Prostate gland (tissue), 2 donors: ENCODE data around the gene NGEF.

Source experiments
- CTCF ChIP-seq, 4 experiments: fragments of 200-600 bp in 2 of 4; fragments of 450-650 bp in 2 of 4; sonication (generic) in 2 of 4; IDR thresholded peaks; 1 replicate in 3 of 4; 2 replicates in 1 of 4; pipeline ENCODE4 v1.5.1; 2016 to 2019; ENCODE audit warnings: antibody characterized with exemption in 4 of 4, mild to moderate bottlenecking in 2 of 4, moderate library complexity in 2 of 4
- POLR2AphosphoS5 ChIP-seq: sonication (generic); formaldehyde crosslinking; IDR thresholded peaks from one replicate; pipeline ENCODE4 v1.6.1; 2017; ENCODE audit warnings: antibody characterized with exemption

GRCh38 chr2:232898592-232899543 lies 114.2 kb downstream of the NGEF start:
- TF ChIP-seq CTCF (IDR thresholded peaks at IDR 0.05) (no peak), POLR2AphosphoS5 (no peak)
